CD4-positive, alpha-beta T cell treated with Interleukin-15 for 1 hour (primary cell): ENCODE results near the gene RAMP3.
"Not testable (repeated sequence)": the region's sequence is repeated elsewhere in the genome, so short reads cannot be mapped to it uniquely, and the experiment has no call there.

Experiments
- DNase-seq: peaks from one replicate; pipeline ENCODE4 v3.0.0-alpha.2; 2020

Gene RAMP3

DNA sequence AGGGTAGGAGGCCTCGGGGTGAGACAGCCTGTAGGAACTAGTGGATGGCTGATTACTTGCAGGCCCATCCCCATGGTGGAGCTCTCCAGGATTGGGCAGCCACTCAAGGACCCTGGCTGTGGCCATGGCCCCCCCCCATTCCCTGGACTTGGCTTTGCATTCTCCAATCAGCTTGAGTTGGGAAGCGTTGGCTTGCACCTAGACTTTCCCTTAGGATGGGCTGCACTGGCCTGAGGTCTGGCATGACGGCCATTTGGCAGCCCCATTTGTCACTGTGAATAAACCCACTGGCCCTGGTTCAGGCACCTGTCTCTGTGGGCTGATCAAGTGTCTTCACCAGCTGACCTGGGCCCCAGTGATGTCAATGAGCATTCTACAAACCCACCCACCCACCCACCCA is 41.4 kb downstream of the RAMP3 start:
- no peak for DNase-seq

DNA sequence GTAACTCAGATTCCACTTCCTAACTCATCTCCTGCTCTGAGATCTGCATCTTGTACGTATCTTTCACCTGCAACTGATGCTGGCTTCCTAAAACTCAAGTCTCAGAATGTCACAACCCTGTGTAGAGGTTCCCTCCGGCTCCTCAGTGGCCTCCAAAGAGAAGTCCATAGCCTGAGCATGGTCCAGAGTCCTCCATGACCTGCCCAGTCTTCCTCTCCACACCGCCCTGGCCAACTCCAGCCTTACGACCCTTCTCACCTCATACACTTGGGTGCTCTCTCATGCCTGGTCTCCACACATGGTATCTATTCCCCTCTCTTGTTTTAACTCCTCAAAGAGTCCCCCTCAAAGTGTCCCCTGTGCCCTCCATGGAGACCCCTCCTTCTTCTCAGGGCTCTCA is 41.9 kb downstream of the RAMP3 start:
- DNase-seq = no peak

DNA sequence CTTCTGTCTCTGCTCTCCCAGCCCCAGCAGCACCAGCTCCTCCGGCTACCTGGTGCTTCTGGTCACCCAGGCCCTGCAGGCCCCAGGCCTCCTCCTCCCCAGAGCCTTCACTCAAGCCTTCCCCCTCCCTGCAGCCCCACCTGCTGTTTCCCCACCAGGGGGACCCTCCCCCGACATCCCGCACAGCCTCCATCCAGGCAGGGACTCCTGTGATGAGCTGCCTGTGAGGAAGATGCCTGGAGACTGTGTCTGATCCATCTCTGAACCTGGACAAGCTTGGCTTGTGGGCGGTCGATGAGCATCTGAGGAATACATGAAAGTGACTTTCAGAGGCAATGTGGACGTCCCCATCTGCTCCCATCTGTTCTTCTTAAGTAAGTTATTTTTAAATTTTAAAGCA is 45.0 kb downstream of the RAMP3 start:
- no peak for DNase-seq

DNA sequence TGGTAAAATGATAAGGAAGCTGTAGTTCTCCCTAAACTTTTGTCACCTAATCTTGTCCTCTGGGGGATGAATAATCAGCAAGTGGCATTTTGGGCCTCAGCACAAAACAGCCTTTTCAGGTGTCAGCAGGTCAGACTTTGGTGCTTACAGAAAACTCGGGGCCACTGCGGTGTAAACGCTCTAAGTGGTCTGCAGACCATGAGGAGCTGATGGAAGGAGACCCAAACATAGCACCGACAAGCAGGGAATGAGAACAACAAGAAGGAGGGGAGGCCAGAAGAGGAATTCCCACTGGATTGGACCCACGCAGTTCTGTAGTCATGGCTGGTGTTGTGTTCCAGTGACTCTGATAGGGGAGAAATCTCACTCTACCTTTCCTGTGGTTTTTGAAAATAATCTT is 45.4 kb downstream of the RAMP3 start:
- no peak for DNase-seq

DNA sequence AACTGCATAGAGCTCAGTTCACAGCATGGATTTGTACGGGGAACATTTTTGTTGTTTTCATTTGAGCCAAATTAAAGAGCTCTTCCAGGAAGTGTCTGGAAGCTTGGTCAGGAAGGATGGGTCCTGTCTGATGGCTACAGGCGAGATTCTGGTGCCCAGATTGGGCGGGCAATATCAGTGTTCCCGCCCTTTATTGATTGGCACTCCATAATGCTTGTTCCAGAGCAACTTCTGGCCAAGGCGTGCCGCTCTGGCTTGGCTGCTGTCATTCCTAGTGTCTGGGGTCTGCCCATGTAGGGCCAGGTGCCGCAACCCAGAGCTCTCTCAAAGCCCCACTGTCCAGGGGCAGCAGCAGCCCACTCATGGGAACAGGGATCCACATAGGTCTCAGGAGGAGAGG is 45.9 kb downstream of the RAMP3 start:
- no peak for DNase-seq

DNA sequence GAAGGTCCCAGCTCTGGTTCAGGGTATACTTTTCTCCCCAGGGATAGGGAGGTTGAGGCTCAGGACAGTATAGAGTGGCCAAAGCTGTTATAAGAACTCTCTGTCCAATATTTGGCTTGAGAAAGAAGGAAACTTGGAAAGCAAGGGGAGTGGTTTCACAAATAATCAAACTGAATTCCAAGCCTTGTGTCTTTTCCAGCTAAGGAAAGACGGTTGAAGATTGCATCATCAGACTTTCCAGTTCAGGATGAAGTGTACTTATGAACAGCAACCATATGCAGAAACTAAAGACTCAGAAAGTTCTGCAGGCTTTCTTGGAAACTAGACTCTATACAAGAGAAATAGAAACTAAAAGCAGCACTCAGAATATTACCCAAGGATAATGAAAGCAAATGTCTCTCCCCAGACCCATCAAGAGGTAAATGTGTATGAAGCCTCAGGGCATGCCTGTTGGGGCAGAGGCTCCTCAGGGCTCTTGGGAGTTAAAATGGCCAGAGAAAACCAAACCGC is 46.4 kb downstream of the RAMP3 start:
- no peak for DNase-seq

GRCh38 chr7:45206266-45206665 is 48.7 kb downstream of the RAMP3 start:
- not testable (repeated sequence) for DNase-seq

GRCh38 chr7:45209909-45210308 is 52.3 kb downstream of the RAMP3 start:
- not testable (repeated sequence) for DNase-seq

GRCh38 chr7:45211066-45211465 is 53.5 kb downstream of the RAMP3 start:
- no peak for DNase-seq

- no peak for DNase-seq
These were observed 54.4 kb downstream of the RAMP3 start for GRCh38 chr7:45211958-45212357.

- no peak for DNase-seq
These were observed 55.0 kb downstream of the RAMP3 start for GRCh38 chr7:45212606-45213005.

DNA sequence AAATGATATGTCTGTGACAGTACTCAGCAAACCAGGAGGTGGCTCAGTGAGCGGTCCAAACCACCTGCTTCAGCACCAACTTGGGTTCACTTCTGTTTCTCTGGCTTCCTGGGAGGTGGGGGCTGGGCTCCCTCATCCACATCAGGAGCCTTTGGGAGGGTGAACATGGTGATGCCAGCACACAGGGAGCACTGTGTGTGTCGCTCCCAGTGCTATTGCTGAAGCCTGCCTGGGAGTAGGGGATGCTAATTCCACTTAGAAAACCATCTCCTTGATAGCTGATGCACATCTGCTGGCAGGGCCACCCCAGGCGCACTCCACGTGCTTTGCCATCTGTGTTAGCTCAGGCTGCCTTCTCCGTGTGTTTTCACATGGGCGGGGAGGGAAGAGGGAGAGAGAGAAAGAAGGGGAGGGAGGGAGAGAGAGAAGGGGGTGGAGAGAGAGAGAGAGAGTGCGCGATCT is 58.0 kb downstream of the RAMP3 start:
- DNase-seq = no peak

DNA sequence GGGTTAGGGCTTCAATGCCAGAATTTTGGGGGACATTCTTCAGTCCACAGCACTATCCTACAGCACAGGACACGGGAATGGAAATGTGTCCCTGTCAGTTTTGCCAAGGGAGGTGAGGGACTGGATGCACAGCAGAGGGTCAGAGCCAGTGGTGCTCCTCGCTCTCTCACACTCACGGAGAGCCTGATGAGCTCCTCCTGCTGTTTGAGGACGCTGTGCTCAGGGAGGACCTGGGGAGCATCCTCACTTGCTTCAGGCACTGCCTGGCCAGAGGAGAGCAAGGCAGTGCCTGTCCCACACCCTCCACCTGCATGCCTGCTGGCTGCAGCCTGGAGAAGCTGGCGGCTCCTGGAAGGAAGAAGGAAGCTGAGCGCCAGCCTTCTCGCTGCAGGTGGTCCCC is 58.6 kb downstream of the RAMP3 start:
- no peak for DNase-seq

DNA sequence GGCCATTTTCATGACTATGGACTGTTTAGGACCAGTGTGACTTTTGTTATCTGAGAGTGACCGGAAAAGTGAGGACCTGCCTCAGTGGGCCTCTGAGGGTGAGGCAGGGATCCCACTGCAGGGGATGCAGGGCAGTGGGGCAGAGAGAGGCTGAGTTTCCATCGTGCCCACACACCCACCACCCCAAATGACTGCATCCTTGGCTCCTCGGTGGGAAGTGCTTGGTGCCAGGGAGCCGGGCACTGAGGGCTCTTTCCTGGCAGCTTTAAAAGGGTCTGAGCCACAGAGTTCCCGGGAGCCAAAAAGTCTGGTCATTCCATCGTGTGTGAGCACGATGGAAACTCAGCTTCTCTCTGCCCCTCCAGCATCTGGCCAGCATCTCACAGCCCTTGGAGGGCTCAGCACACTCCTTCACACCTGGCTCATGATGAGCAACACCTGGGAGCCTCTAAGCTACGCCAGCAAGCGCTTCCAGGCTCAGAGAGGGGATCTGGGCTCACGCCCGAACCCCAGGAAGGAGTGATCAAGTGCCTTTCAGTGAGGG is 59.1 kb downstream of the RAMP3 start:
- no peak for DNase-seq

DNA sequence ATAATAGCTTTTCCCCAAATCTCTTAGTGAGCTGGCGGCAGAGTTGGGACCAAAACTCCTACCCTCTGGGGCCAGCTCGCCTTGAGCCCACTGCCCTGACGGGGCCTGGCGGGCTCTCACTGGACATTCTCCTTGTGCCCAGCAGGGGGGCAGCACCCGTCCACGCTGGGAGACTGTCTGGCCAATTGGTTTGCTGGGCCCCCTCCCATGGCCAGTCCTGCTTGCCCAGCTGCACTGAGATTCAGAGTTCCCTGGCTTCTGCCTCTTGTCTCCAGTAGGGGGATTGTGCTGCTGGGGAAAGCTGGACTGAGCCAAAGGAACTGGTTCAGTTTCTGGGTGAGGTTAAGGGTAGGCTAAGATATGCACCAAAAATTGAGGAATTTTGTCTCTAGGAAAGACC is 59.8 kb downstream of the RAMP3 start:
- no peak for DNase-seq

DNA sequence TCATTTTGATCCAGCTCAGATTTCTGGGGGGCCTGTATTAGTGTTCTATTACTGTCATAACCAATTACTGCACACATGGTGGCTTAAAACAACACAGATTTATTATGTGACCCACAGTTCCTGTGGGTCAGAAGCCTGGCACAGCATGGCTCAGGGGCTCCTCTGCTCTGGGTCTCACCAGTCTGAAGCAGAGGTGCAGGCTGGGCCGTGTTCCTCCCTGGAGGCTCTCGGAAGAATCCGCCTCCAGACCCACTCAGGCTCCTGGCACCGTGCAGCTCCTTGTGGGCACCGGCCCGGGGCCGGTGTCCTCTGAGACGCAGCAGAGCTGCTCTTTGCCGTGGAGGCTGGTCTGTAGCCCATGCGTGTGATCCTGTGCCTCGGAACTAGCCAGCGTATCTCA is 61.5 kb downstream of the RAMP3 start:
- no peak for DNase-seq

- DNase-seq = no peak
These were observed 62.3 kb downstream of the RAMP3 start for GRCh38 chr7:45219801-45220435.

DNA sequence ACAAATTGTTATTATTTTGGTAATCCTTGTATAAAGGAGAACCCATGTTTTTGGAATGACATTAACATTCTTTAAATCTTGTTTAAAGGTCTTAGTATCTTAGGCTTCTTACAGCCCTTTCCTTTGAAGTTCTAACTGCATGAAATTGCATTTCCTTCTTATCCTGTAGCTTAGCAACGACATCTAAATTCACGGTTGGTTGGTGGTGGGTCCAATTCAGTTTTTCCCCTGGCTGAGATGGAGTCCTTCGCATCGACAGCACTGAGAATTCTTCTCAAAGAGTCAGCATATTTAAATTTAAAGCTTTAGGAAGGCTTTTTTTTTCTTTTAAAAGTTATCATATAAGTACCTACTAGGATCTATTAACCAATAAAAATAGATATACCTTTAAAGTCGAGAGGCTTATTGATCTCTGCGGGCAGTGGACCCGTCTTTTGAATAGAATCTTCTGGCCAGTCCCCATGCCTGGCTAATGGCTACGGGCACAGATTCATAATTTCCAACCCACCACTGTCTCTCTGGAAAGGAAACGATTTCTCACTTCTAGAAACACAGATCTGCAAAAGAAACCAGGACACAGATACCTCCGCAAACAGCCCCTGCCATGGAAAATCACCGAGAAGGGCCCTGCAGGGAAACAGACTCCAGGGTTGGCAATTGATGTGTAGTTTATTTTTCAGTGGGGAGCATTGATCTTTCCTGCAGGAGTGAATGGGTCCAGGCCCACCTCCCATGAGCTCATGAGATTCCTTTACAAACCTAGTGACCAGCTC is 63.4 kb downstream of the RAMP3 start:
- DNase-seq = no peak

- no peak for DNase-seq
These were observed 64.5 kb downstream of the RAMP3 start for GRCh38 chr7:45221896-45222604.

- DNase-seq = no peak
These were observed 65.5 kb downstream of the RAMP3 start for GRCh38 chr7:45223078-45223477.

GRCh38 chr7:45223728-45224630 is 66.4 kb downstream of the RAMP3 start:
- DNase-seq = no peak

- DNase-seq = no peak
These were observed 67.2 kb downstream of the RAMP3 start for GRCh38 chr7:45224832-45225231.
